H9 (cell line): ENCODE measurements around the gene RPS27L. TPM values are rescaled to one million over a fixed set of nuclear protein-coding genes. Genes with fewer than 3 reads are reported as not detected.

Experiments used
- DNase-seq: peaks from one replicate; pipeline ENCODE4 v3.0.0-alpha.2; 2017
- H2AFZ ChIP-seq: one replicate; pipeline ENCODE4 v1.6.1; 2013; ENCODE audit warnings: mild to moderate bottlenecking, low read length, control low read depth, moderate library complexity
- H2AK5ac ChIP-seq: 2 replicates; pipeline ENCODE4 v1.6.1; 2013; ENCODE audit warnings: low read length, control low read depth, mixed read lengths; ENCODE audit not compliant: insufficient read length
- H2BK120ac ChIP-seq: one replicate; pipeline ENCODE4 v1.6.1; 2013; ENCODE audit warnings: low read depth, mild to moderate bottlenecking, low read length, control low read depth, inconsistent platforms; ENCODE audit not compliant: poor library complexity, severe bottlenecking
- H2BK12ac ChIP-seq: 2 replicates; pipeline ENCODE4 v1.6.1; 2013; ENCODE audit warnings: low read length, control low read depth, mixed read lengths, low read depth; ENCODE audit not compliant: insufficient read length
- H2BK15ac ChIP-seq: 2 replicates; pipeline ENCODE4 v1.6.1; 2013; ENCODE audit warnings: low read depth, low read length, control low read depth
- H2BK20ac ChIP-seq: one replicate; pipeline ENCODE4 v1.6.1; 2013; ENCODE audit warnings: low read depth, mild to moderate bottlenecking, low read length, control low read depth, inconsistent platforms; ENCODE audit not compliant: poor library complexity, severe bottlenecking
- H2BK5ac ChIP-seq: 2 replicates; pipeline ENCODE4 v1.6.1; 2013; ENCODE audit warnings: low read length, control low read depth, mixed read lengths; ENCODE audit not compliant: insufficient read length
- H3K14ac ChIP-seq: 2 replicates; pipeline ENCODE4 v1.6.1; 2013; ENCODE audit warnings: low read length, control low read depth; ENCODE audit not compliant: insufficient read depth
- H3K18ac ChIP-seq: 2 replicates; pipeline ENCODE4 v1.6.1; 2013; ENCODE audit warnings: low read depth, mild to moderate bottlenecking, mixed read lengths, low read length, control low read depth; ENCODE audit not compliant: insufficient read length
- H3K23ac ChIP-seq: 2 replicates; pipeline ENCODE4 v1.6.1; 2013; ENCODE audit warnings: low read length, control low read depth, mixed read lengths, low read depth; ENCODE audit not compliant: insufficient read length
- H3K23me2 ChIP-seq: 2 replicates; pipeline ENCODE4 v1.6.1; 2013; ENCODE audit warnings: low read depth, mild to moderate bottlenecking, mixed read lengths, low read length, control low read depth; ENCODE audit not compliant: insufficient read length, poor library complexity, severe bottlenecking
- H3K27ac ChIP-seq: 2 replicates; pipeline ENCODE4 v1.5.1; 2013; ENCODE audit warnings: low read length, control low read depth, mixed read lengths, low read depth; ENCODE audit not compliant: insufficient read length
- H3K27me3 ChIP-seq: 2 replicates; pipeline ENCODE4 v1.6.1; 2013; ENCODE audit warnings: low read length, control low read depth, inconsistent platforms; ENCODE audit not compliant: insufficient read depth
- H3K4ac ChIP-seq: 2 replicates; pipeline ENCODE4 v1.6.1; 2013; ENCODE audit warnings: low read depth, mild to moderate bottlenecking, control low read depth, inconsistent platforms, low read length, moderate library complexity
- H3K4me1 ChIP-seq: 2 replicates; pipeline ENCODE4 v1.6.1; 2013; ENCODE audit warnings: low read length, control low read depth, inconsistent platforms; ENCODE audit not compliant: insufficient read depth
- H3K4me2 ChIP-seq: 2 replicates; pipeline ENCODE4 v1.6.1; 2013; ENCODE audit warnings: low read length, control low read depth, mixed read lengths; ENCODE audit not compliant: insufficient read length, insufficient read depth
- H3K56ac ChIP-seq: 2 replicates; pipeline ENCODE4 v1.6.1; 2013; ENCODE audit warnings: low read depth, mild to moderate bottlenecking, mixed read lengths, low read length, control low read depth; ENCODE audit not compliant: insufficient read length
- H3K79me1 ChIP-seq: 2 replicates; pipeline ENCODE4 v1.6.1; 2013; ENCODE audit warnings: low read depth, mild to moderate bottlenecking, moderate library complexity, low read length, control low read depth, inconsistent platforms; ENCODE audit not compliant: insufficient read depth, poor library complexity, severe bottlenecking
- H3K79me2 ChIP-seq: 2 replicates; pipeline ENCODE4 v1.6.1; 2013; ENCODE audit warnings: low read length, control low read depth, inconsistent platforms; ENCODE audit not compliant: insufficient read depth
- H3K9ac ChIP-seq: 2 replicates; pipeline ENCODE4 v1.6.1; 2013; ENCODE audit warnings: low read length, control low read depth, mixed read lengths; ENCODE audit not compliant: insufficient read length; ENCODE audit errors: extremely low read depth
- H3K9me3 ChIP-seq: one replicate; pipeline ENCODE4 v1.6.1; 2013; ENCODE audit warnings: low read depth, low read length, inconsistent platforms; ENCODE audit not compliant: control insufficient read depth
- H3T11ph ChIP-seq: one replicate; pipeline ENCODE4 v1.6.1; 2013; ENCODE audit warnings: mild to moderate bottlenecking, low read length, control low read depth, inconsistent platforms
- H4K20me1 ChIP-seq: one replicate; pipeline ENCODE4 v1.6.1; 2013; ENCODE audit not compliant: control insufficient read depth, insufficient read length, insufficient read depth
- H4K5ac ChIP-seq: 2 replicates; pipeline ENCODE4 v1.6.1; 2013; ENCODE audit warnings: low read depth, mild to moderate bottlenecking, mixed read lengths, low read length, control low read depth; ENCODE audit not compliant: insufficient read length
- H4K8ac ChIP-seq: replicated peaks from 2 replicates; pipeline ENCODE4 v1.6.1; 2013; ENCODE audit warnings: low read length, control low read depth, mixed read lengths, low read depth; ENCODE audit not compliant: insufficient read length
- H4K91ac ChIP-seq: 2 replicates; pipeline ENCODE4 v1.6.1; 2013; ENCODE audit warnings: low read depth, mild to moderate bottlenecking, moderate library complexity, mixed read lengths, low read length, control low read depth; ENCODE audit not compliant: insufficient read length
- H3K27ac Mint-ChIP-seq, 3 experiments: 2 replicates in 2 of 3; 3 replicates in 1 of 3; pipeline ENCODE4 v1.8.0; 2020 to 2021; ENCODE audit warnings: mixed read lengths in 3 of 3, mild to moderate bottlenecking in 1 of 3, moderate library complexity in 1 of 3
- H3K27me3 Mint-ChIP-seq: 2 replicates; pipeline ENCODE4 v1.8.0; 2021; ENCODE audit warnings: low read depth, mild to moderate bottlenecking, moderate library complexity, mixed read lengths
- H3K36me3 Mint-ChIP-seq, 3 experiments: 2 replicates in 2 of 3; 3 replicates in 1 of 3; pipeline ENCODE4 v1.8.0; 2020 to 2021; ENCODE audit warnings: low read depth in 3 of 3, mixed read lengths in 3 of 3; ENCODE audit not compliant: insufficient read depth in 1 of 3
- H3K4me1 Mint-ChIP-seq, 2 experiments: 2 replicates each; pipeline ENCODE4 v1.8.0; 2020; ENCODE audit warnings: mixed read lengths in 2 of 2
- H3K4me3 Mint-ChIP-seq, 2 experiments: 2 replicates in 1 of 2; 3 replicates in 1 of 2; pipeline ENCODE4 v1.8.0; 2020 to 2021; ENCODE audit warnings: mild to moderate bottlenecking in 2 of 2, mixed read lengths in 2 of 2, moderate library complexity in 1 of 2
- H3K9me3 Mint-ChIP-seq, 2 experiments: 2 replicates in 1 of 2; 3 replicates in 1 of 2; pipeline ENCODE4 v1.8.0; 2020; ENCODE audit warnings: mild to moderate bottlenecking in 2 of 2, mixed read lengths in 2 of 2, moderate library complexity in 1 of 2
- WGBS: extraction: QIAGEN DNeasy Blood & Tissue Kit; methylation state at CpG from one replicate; pipeline ENCODE4 v1.1.7; 2013; ENCODE audit warnings: missing lambda C conversion rate, low lambda C conversion rate, mixed read lengths; ENCODE audit not compliant: insufficient read length; ENCODE audit errors: extremely low coverage; 5-methylcytosine and 5-hydroxymethylcytosine counted together
- total RNA-seq: library from RNA; stranded (reverse); gene quantifications from 2 replicates; pipeline ENCODE4 v1.2.1, GENCODE V29; 2021
- TF ChIP-seq, protein P1 (sequence below): fragments of 200-600 bp; sonication (generic); conservative IDR thresholded peaks from 3 replicates; pipeline ENCODE4 v1.8.0; 2021; ENCODE audit warnings: antibody characterized with exemption, mild to moderate bottlenecking

Gene RPS27L
- total RNA-seq, 1 experiment from 2014 or later: 180 TPM

DNA sequence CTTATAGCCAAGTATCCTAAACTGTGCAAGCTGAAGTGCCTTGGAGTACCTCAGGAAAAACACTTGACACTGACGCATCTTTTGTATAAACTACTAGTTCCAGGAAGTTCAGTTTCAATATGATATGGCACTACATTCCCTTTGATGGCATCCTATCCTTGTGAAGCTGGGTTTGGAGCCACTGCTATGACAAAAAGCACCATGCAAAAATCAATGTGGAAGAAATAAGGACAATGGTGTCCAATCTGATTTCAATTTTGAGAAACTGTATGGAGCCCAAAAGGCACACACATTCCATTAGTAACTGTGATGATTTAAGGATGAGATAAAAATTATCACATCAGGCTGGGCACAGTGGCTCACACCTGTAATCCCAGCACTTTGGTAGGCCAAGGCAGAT, 5.6 kb downstream of the RPS27L start:
- no peak overlapping the region for H3K18ac ChIP-seq
- TF ChIP-seq, protein P1, sequence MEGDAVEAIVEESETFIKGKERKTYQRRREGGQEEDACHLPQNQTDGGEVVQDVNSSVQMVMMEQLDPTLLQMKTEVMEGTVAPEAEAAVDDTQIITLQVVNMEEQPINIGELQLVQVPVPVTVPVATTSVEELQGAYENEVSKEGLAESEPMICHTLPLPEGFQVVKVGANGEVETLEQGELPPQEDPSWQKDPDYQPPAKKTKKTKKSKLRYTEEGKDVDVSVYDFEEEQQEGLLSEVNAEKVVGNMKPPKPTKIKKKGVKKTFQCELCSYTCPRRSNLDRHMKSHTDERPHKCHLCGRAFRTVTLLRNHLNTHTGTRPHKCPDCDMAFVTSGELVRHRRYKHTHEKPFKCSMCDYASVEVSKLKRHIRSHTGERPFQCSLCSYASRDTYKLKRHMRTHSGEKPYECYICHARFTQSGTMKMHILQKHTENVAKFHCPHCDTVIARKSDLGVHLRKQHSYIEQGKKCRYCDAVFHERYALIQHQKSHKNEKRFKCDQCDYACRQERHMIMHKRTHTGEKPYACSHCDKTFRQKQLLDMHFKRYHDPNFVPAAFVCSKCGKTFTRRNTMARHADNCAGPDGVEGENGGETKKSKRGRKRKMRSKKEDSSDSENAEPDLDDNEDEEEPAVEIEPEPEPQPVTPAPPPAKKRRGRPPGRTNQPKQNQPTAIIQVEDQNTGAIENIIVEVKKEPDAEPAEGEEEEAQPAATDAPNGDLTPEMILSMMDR: no peak
- no peak overlapping the region for H2BK5ac ChIP-seq
- H2BK120ac ChIP-seq: no peak overlapping the region
- no peak overlapping the region for H4K91ac ChIP-seq
- Mint-ChIP-seq H3K4me1 (peaks cover 8 to 10% of the 10 kb centered on the region in 2 experiments), H3K27me3 (no peaks in the 10 kb centered on the region), H3K36me3 (peaks cover 0 to 46% (median 33%) of the 10 kb centered on the region in 3 experiments; a peak in 5 of 7 replicates), H3K27ac (no peak overlapping the region), H3K4me3 (no peak overlapping the region), H3K9me3 (no peaks in the 10 kb centered on the region)
- no peak overlapping the region for H3K14ac ChIP-seq
- no peak overlapping the region for H3K4me2 ChIP-seq
- H3K23ac ChIP-seq: no peak overlapping the region
- no peak overlapping the region for H4K5ac ChIP-seq
- no peaks in the 10 kb centered on the region for H3K79me2 ChIP-seq
- H4K20me1 ChIP-seq: no peaks in the 10 kb centered on the region
- no peaks in the 10 kb centered on the region for H3K9me3 ChIP-seq
- no peak overlapping the region for H3K4ac ChIP-seq
- H3K9ac ChIP-seq: no peak overlapping the region
- no peak overlapping the region for H3K27ac ChIP-seq
- H3K4me1 ChIP-seq: no peaks in the 10 kb centered on the region
- H2BK20ac ChIP-seq: no peak overlapping the region
- H2AFZ ChIP-seq: no peak overlapping the region
- no peak overlapping the region for H3K56ac ChIP-seq
- no peak overlapping the region for H2AK5ac ChIP-seq
- H3K23me2 ChIP-seq: no peaks in the 10 kb centered on the region
- H4K8ac ChIP-seq: no peak overlapping the region
- DNase-seq: no peak
- no peak overlapping the region for H2BK12ac ChIP-seq
- H3T11ph ChIP-seq: no peak overlapping the region
- H3K79me1 ChIP-seq: no peaks in the 10 kb centered on the region
- no peaks in the 10 kb centered on the region for H3K27me3 ChIP-seq
- no CpG with 5 or more reads among the region's 1 CpG for WGBS
- H2BK15ac ChIP-seq: no peak overlapping the region
